MM.1S (cell line): ENCODE data around the gene CACNA1H.

Experiments
- DNase-seq: peaks from one replicate; pipeline ENCODE4 v3.0.0-alpha.2; 2015
- H2AFZ ChIP-seq: fragments of 300-600 bp; sonication (generic); 2 replicates; pipeline ENCODE4 v1.6.0; 2016; ENCODE audit warnings: antibody characterized with exemption, low read length
- H3F3A ChIP-seq: fragments of 300-600 bp; sonication (generic); 2 replicates; pipeline ENCODE4 v1.6.1; 2016; ENCODE audit warnings: mild to moderate bottlenecking, antibody characterized with exemption, low read length, moderate library complexity, mixed read lengths; ENCODE audit not compliant: insufficient read depth
- H3K27ac ChIP-seq: fragments of 300-600 bp; sonication (generic); 2 replicates; pipeline ENCODE4 v1.5.1; 2016; ENCODE audit warnings: mild to moderate bottlenecking, low read length
- H3K27me3 ChIP-seq: fragments of 300-600 bp; sonication (generic); replicated peaks from 2 replicates; pipeline ENCODE4 v1.6.0; 2016; ENCODE audit warnings: low read length; ENCODE audit not compliant: insufficient read depth
- H3K36me3 ChIP-seq: fragments of 300-600 bp; sonication (generic); replicated peaks from 2 replicates; pipeline ENCODE4 v1.6.1; 2016; ENCODE audit warnings: mild to moderate bottlenecking, low read length, mixed read lengths; ENCODE audit not compliant: insufficient read depth
- H3K4me1 ChIP-seq: fragments of 300-600 bp; sonication (generic); 2 replicates; pipeline ENCODE4 v1.6.1; 2016; ENCODE audit warnings: low read length, mixed read lengths
- H3K4me2 ChIP-seq: fragments of 300-600 bp; sonication (generic); 2 replicates; pipeline ENCODE4 v1.6.0; 2016; ENCODE audit warnings: low read depth, low read length
- H3K4me3 ChIP-seq: fragments of 300-600 bp; sonication (generic); 2 replicates; pipeline ENCODE4 v1.5.1; 2016; ENCODE audit warnings: low read length, mixed read lengths
- H3K79me2 ChIP-seq: fragments of 300-600 bp; sonication (generic); 2 replicates; pipeline ENCODE4 v1.6.1; 2016; ENCODE audit warnings: mixed run types, low read length, mixed read lengths
- H3K9ac ChIP-seq: fragments of 300-600 bp; sonication (generic); 2 replicates; pipeline ENCODE4 v1.6.1; 2016; ENCODE audit warnings: low read length, mixed read lengths
- H3K9me2 ChIP-seq: fragments of 300-600 bp; sonication (generic); replicated peaks from 2 replicates; pipeline ENCODE4 v1.6.1; 2016; ENCODE audit warnings: mild to moderate bottlenecking, low read length, mixed read lengths; ENCODE audit not compliant: insufficient read depth
- H3K9me3 ChIP-seq: fragments of 300-600 bp; sonication (generic); replicated peaks from 2 replicates; pipeline ENCODE4 v1.6.1; 2016; ENCODE audit warnings: mild to moderate bottlenecking, low read length, mixed read lengths; ENCODE audit not compliant: insufficient read depth
- H4K20me1 ChIP-seq: fragments of 300-600 bp; sonication (generic); 2 replicates; pipeline ENCODE4 v1.6.1; 2016; ENCODE audit warnings: mild to moderate bottlenecking, low read length, moderate library complexity, mixed read lengths; ENCODE audit not compliant: insufficient read depth
- CTCF ChIP-seq: fragments of 300-600 bp; sonication (generic); IDR thresholded peaks from 2 replicates; pipeline ENCODE4 v1.5.1; 2016; ENCODE audit warnings: antibody characterized with exemption, low read length, mixed read lengths
- EZH2 ChIP-seq: fragments of 300-600 bp; sonication (generic); optimal IDR thresholded peaks from 2 replicates; pipeline ENCODE3; 2017; ENCODE audit warnings: low read depth, mild to moderate bottlenecking, antibody characterized with exemption, low read length, mixed read lengths
- EZH2phosphoT487 ChIP-seq: fragments of 300-600 bp; sonication (generic); IDR thresholded peaks from 2 replicates; pipeline ENCODE4 v1.6.1; 2018; ENCODE audit warnings: antibody characterized with exemption, low read length

The CACNA1H gene

GRCh38 chr16:1212616-1213194 is 59.8 kb downstream of the CACNA1H start:
- Histone ChIP-seq H3K4me2 (no peak overlapping the region), H2AFZ (no peak overlapping the region), H4K20me1 (no peaks in the 10 kb centered on the region), H3K36me3 (no peaks in the 10 kb centered on the region), H3K27ac (no peak overlapping the region), H3K27me3 (peaks cover 96% of the 10 kb centered on the region), H3F3A (no peaks in the 10 kb centered on the region), H3K79me2 (no peaks in the 10 kb centered on the region), H3K4me3 (no peak overlapping the region), H3K9ac (no peak overlapping the region), H3K4me1 (no peaks in the 10 kb centered on the region), H3K9me2 (no peaks in the 10 kb centered on the region), H3K9me3 (no peaks in the 10 kb centered on the region)
- TF ChIP-seq EZH2 = no peak
- no peak for TF ChIP-seq EZH2phosphoT487
- TF ChIP-seq CTCF = no peak
- no peak for DNase-seq

- no peak for TF ChIP-seq EZH2phosphoT487
- no peak for TF ChIP-seq EZH2
- no peak for TF ChIP-seq CTCF
- H3K27me3 ChIP-seq = peaks cover 96% of the 10 kb centered on the region
- H3K9ac ChIP-seq = no peak overlapping the region
- no peaks in the 10 kb centered on the region for H3K9me2 ChIP-seq
- H3K9me3 ChIP-seq = no peaks in the 10 kb centered on the region
- no peak for DNase-seq
- no peak overlapping the region for H2AFZ ChIP-seq
- H3K79me2 ChIP-seq = no peaks in the 10 kb centered on the region
- H3K4me2 ChIP-seq = no peak overlapping the region
- H3K4me3 ChIP-seq = no peak overlapping the region
- H3K36me3 ChIP-seq = no peaks in the 10 kb centered on the region
- H4K20me1 ChIP-seq = no peaks in the 10 kb centered on the region
- no peak overlapping the region for H3K27ac ChIP-seq
- no peaks in the 10 kb centered on the region for H3K4me1 ChIP-seq
- H3F3A ChIP-seq = no peaks in the 10 kb centered on the region
These were observed 60.3 kb downstream of the CACNA1H start for GRCh38 chr16:1213231-1213630.

- H2AFZ ChIP-seq = no peak overlapping the region
- DNase-seq = no peak
- no peaks in the 10 kb centered on the region for H3K9me2 ChIP-seq
- H3K9ac ChIP-seq = no peak overlapping the region
- H3K9me3 ChIP-seq = no peaks in the 10 kb centered on the region
- H3K4me2 ChIP-seq = no peak overlapping the region
- H3K27me3 ChIP-seq = peaks cover 96% of the 10 kb centered on the region
- no peak for TF ChIP-seq EZH2phosphoT487
- no peak for TF ChIP-seq EZH2
- no peak for TF ChIP-seq CTCF
- no peak overlapping the region for H3K27ac ChIP-seq
- H3K79me2 ChIP-seq = no peaks in the 10 kb centered on the region
- H3F3A ChIP-seq = no peaks in the 10 kb centered on the region
- no peaks in the 10 kb centered on the region for H4K20me1 ChIP-seq
- no peaks in the 10 kb centered on the region for H3K4me1 ChIP-seq
- H3K4me3 ChIP-seq = no peak overlapping the region
- H3K36me3 ChIP-seq = no peaks in the 10 kb centered on the region
These were observed 61.0 kb downstream of the CACNA1H start for GRCh38 chr16:1213796-1214372.
